ENCODE data around the gene NAALADL1.

- TF ChIP-seq, protein P1, sequence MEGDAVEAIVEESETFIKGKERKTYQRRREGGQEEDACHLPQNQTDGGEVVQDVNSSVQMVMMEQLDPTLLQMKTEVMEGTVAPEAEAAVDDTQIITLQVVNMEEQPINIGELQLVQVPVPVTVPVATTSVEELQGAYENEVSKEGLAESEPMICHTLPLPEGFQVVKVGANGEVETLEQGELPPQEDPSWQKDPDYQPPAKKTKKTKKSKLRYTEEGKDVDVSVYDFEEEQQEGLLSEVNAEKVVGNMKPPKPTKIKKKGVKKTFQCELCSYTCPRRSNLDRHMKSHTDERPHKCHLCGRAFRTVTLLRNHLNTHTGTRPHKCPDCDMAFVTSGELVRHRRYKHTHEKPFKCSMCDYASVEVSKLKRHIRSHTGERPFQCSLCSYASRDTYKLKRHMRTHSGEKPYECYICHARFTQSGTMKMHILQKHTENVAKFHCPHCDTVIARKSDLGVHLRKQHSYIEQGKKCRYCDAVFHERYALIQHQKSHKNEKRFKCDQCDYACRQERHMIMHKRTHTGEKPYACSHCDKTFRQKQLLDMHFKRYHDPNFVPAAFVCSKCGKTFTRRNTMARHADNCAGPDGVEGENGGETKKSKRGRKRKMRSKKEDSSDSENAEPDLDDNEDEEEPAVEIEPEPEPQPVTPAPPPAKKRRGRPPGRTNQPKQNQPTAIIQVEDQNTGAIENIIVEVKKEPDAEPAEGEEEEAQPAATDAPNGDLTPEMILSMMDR (IDR thresholded peaks at IDR 0.05) = no peak
- no peak for TF ChIP-seq POLR2A (IDR thresholded peaks at IDR 0.05)
Observed at GRCh38 chr11:65086809-65087208, 28.5 kb upstream of the NAALADL1 start.
